SU-DHL-6 (cell line): Measurements from ENCODE around the gene AFF3.

Source experiments
- EZH2phosphoT487 ChIP-seq: fragments of 200-600 bp; sonication (generic), shearing (Covaris generic); conservative IDR thresholded peaks from 2 replicates; pipeline ENCODE4 v1.6.1; 2018; ENCODE audit warnings: mild to moderate bottlenecking, antibody characterized with exemption, low read length, moderate library complexity, mixed read lengths
- TF ChIP-seq, protein P1 (sequence below): fragments of 200-600 bp; sonication (generic); IDR thresholded peaks from one replicate; pipeline ENCODE4 v1.5.1; 2017; ENCODE audit warnings: antibody characterized with exemption, mild to moderate bottlenecking, low read length, moderate library complexity; ENCODE audit not compliant: insufficient read depth, poor library complexity, severe bottlenecking

DNA sequence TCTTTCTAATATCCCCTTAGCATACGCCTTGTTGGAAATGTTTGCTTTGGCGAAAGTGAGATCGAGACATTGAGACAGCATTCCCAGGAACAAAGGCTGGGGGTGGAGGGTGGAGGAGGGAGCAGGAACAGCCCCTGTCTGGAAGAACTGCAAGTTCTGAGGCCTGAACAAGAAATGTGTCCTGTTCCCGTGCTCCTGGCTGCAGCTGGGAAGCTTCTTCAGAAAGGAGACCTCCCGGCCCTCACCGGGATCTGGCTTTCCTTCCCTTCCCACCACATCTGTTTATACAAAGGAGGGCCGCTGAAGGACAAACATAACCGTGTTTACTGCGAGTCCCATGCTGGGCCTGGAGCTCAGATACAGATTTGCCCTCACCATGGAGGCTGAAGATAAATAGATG lies 35.9 kb downstream of the AFF3 start:
- TF ChIP-seq, protein P1, sequence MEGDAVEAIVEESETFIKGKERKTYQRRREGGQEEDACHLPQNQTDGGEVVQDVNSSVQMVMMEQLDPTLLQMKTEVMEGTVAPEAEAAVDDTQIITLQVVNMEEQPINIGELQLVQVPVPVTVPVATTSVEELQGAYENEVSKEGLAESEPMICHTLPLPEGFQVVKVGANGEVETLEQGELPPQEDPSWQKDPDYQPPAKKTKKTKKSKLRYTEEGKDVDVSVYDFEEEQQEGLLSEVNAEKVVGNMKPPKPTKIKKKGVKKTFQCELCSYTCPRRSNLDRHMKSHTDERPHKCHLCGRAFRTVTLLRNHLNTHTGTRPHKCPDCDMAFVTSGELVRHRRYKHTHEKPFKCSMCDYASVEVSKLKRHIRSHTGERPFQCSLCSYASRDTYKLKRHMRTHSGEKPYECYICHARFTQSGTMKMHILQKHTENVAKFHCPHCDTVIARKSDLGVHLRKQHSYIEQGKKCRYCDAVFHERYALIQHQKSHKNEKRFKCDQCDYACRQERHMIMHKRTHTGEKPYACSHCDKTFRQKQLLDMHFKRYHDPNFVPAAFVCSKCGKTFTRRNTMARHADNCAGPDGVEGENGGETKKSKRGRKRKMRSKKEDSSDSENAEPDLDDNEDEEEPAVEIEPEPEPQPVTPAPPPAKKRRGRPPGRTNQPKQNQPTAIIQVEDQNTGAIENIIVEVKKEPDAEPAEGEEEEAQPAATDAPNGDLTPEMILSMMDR = no peak
- no peak for TF ChIP-seq EZH2phosphoT487
